Neuronal stem cell (in vitro differentiated cells): ENCODE data around the gene SEH1L. TPM values are rescaled to one million over a fixed set of nuclear protein-coding genes. Genes with fewer than 3 reads are reported as not detected.
"Not testable (repeated sequence)": the region's sequence is repeated elsewhere in the genome, so short reads cannot be mapped to it uniquely, and the experiment has no call there.

ENCODE experiments used
- DNase-seq: peaks from one replicate; pipeline ENCODE4 v3.0.0-alpha.2; 2013; ENCODE audit warnings: low spot score
- H2AFZ ChIP-seq: one replicate; pipeline ENCODE4 v1.6.1; 2013; ENCODE audit warnings: mild to moderate bottlenecking, low read length, inconsistent platforms
- H2AK5ac ChIP-seq: 2 replicates; pipeline ENCODE4 v1.6.1; 2013; ENCODE audit warnings: low read depth, mild to moderate bottlenecking, inconsistent platforms, low read length, moderate library complexity, mixed read lengths
- H2BK120ac ChIP-seq: 2 replicates; pipeline ENCODE4 v1.6.1; 2013; ENCODE audit warnings: low read depth, mild to moderate bottlenecking, inconsistent platforms, low read length, moderate library complexity, mixed read lengths
- H2BK12ac ChIP-seq: one replicate; pipeline ENCODE4 v1.6.1; 2013; ENCODE audit warnings: low read length, inconsistent platforms
- H2BK15ac ChIP-seq: 2 replicates; pipeline ENCODE4 v1.6.1; 2013; ENCODE audit warnings: mild to moderate bottlenecking, low read length, inconsistent platforms, mixed read lengths
- H2BK5ac ChIP-seq: one replicate; pipeline ENCODE4 v1.6.1; 2013; ENCODE audit warnings: inconsistent platforms, mild to moderate bottlenecking, low read length, moderate library complexity
- H3K14ac ChIP-seq: one replicate; pipeline ENCODE4 v1.6.1; 2013; ENCODE audit warnings: low read length, inconsistent platforms
- H3K18ac ChIP-seq: 2 replicates; pipeline ENCODE4 v1.6.1; 2013; ENCODE audit warnings: low read length, inconsistent platforms
- H3K23ac ChIP-seq: 2 replicates; pipeline ENCODE4 v1.6.1; 2013; ENCODE audit warnings: low read depth, mild to moderate bottlenecking, mixed read lengths, low read length, inconsistent platforms; ENCODE audit not compliant: poor library complexity
- H3K27ac ChIP-seq: replicated peaks from 3 replicates; pipeline ENCODE4 v1.5.1; 2013; ENCODE audit warnings: low read length, inconsistent platforms
- H3K27me3 ChIP-seq, 3 experiments: 2 replicates each; pipeline ENCODE4 v1.6.1; 2013; ENCODE audit warnings: low read length in 3 of 3, mild to moderate bottlenecking in 2 of 3, inconsistent platforms in 1 of 3, low read depth in 1 of 3, mixed read lengths in 1 of 3, moderate library complexity in 1 of 3; ENCODE audit not compliant: control insufficient read depth in 3 of 3, insufficient read depth in 3 of 3
- H3K36me3 ChIP-seq, 2 donors: replicated peaks in 1 of 2; 2 replicates each; pipeline ENCODE4 v1.6.1; 2013; ENCODE audit warnings: low read length in 2 of 2; ENCODE audit not compliant: control insufficient read depth in 2 of 2, insufficient read depth in 2 of 2
- H3K4ac ChIP-seq: 2 replicates; pipeline ENCODE4 v1.6.1; 2013; ENCODE audit warnings: inconsistent platforms, mild to moderate bottlenecking, low read length, moderate library complexity
- H3K4me1 ChIP-seq, 2 donors: 1 replicate in 1 of 2; 2 replicates in 1 of 2; pipeline ENCODE4 v1.6.1; 2013; ENCODE audit warnings: low read length in 2 of 2, low read depth in 1 of 2; ENCODE audit not compliant: control insufficient read depth in 2 of 2, insufficient read depth in 1 of 2
- H3K4me2 ChIP-seq: one replicate; pipeline ENCODE4 v1.6.1; 2013; ENCODE audit warnings: mild to moderate bottlenecking, low read length, inconsistent platforms; ENCODE audit not compliant: insufficient read depth, poor library complexity, severe bottlenecking
- H3K4me3 ChIP-seq, 2 donors: 2 replicates each; pipeline ENCODE4 v1.5.1; 2013; ENCODE audit warnings: low read length in 2 of 2, mild to moderate bottlenecking in 2 of 2, inconsistent platforms in 1 of 2, moderate library complexity in 1 of 2
- H3K79me1 ChIP-seq: one replicate; pipeline ENCODE4 v1.6.1; 2013; ENCODE audit warnings: low read depth, mild to moderate bottlenecking, inconsistent platforms, low read length, moderate library complexity
- H3K9ac ChIP-seq: one replicate; pipeline ENCODE4 v1.6.1; 2013; ENCODE audit warnings: mild to moderate bottlenecking, low read depth, low read length, inconsistent platforms; ENCODE audit not compliant: poor library complexity
- H3K9me3 ChIP-seq, 2 donors: replicated peaks in 1 of 2; 2 replicates each; pipeline versions ENCODE3 to v1.6.1; 2013; ENCODE audit warnings: low read length in 2 of 2, mild to moderate bottlenecking in 2 of 2, inconsistent platforms in 1 of 2, low read depth in 1 of 2, mixed read lengths in 1 of 2, moderate library complexity in 1 of 2; ENCODE audit not compliant: control insufficient read depth in 2 of 2, insufficient read depth in 1 of 2
- H4K8ac ChIP-seq: one replicate; pipeline ENCODE4 v1.6.1; 2013; ENCODE audit warnings: low read depth, mild to moderate bottlenecking, inconsistent platforms, low read length, moderate library complexity
- H4K91ac ChIP-seq: one replicate; pipeline ENCODE4 v1.6.1; 2013; ENCODE audit warnings: low read length, low read depth, mild to moderate bottlenecking, inconsistent platforms; ENCODE audit not compliant: poor library complexity
- WGBS, 2 donors: extraction: QIAGEN DNeasy Blood & Tissue Kit; methylation state at CpG; one replicate each; pipeline ENCODE4 v1.1.7; 2013; ENCODE audit warnings: missing lambda C conversion rate in 2 of 2, mixed read lengths in 1 of 2; ENCODE audit not compliant: insufficient read length in 2 of 2, insufficient replicate concordance in 1 of 2; ENCODE audit errors: extremely low coverage in 2 of 2; 5-methylcytosine and 5-hydroxymethylcytosine counted together
- polyA plus RNA-seq, 2 experiments: library from polyadenylated mRNA; stranded (reverse); fragments of 200-250 nt; gene quantifications; one replicate each; pipeline ENCODE4 v1.2.3, GENCODE V29; 2013

SEH1L gene
- polyA plus RNA-seq (2013, experiment 1 of 2), result 23.1 TPM
- 22.2 TPM for polyA plus RNA-seq (2013, experiment 2 of 2)

GRCh38 chr18:12947285-12948049, at the start of gene SEH1L:
TSS of gene SEH1L (plus strand) at chr18:12948011. CDS start at chr18:12948122, 111 bp downstream.
- DNase-seq, result peak; percentile 97
- Histone ChIP-seq H3K23ac (peak within 1 kb of the TSS; percentile 99), H2BK12ac (peak within 1 kb of the TSS; percentile 41), H2BK5ac (peak within 1 kb of the TSS; percentile 98), H3K27ac (peak within 1 kb of the TSS; percentile 98), H3K79me1 (peaks cover 4% of the 10 kb centered on the region), H3K27me3 (no peaks in the 10 kb centered on the region), H4K8ac (peak within 1 kb of the TSS; percentile 92), H3K4me3 (peak within 1 kb of the TSS; percentile 94 to 97), H3K18ac (peak within 1 kb of the TSS; percentile 99), H2BK15ac (peak within 1 kb of the TSS; percentile 98), H3K4me1 (peaks cover 3 to 6% of the 10 kb centered on the region in 2 donors), H2AFZ (peak within 1 kb of the TSS; percentile 100), H3K36me3 (peaks cover 4 to 32% of the 10 kb centered on the region in 2 donors), H3K9me3 (peaks cover 4 to 19% of the 10 kb centered on the region in 2 donors), H2AK5ac (peak within 1 kb of the TSS; percentile 46), H3K14ac (peak within 1 kb of the TSS; percentile 97), H2BK120ac (peak within 1 kb of the TSS; percentile 87), H3K4ac (peak within 1 kb of the TSS; percentile 89), H3K9ac (peak within 1 kb of the TSS; percentile 98), H4K91ac (peak within 1 kb of the TSS; percentile 95), H3K4me2 (peak within 1 kb of the TSS; percentile 89)
- no CpG with 5 or more reads among the region's 58 CpGs for WGBS, 2 donors

GRCh38 chr18:12901208-12901607, 46.6 kb upstream of the SEH1L start:
- not testable (repeated sequence) for H3K9ac ChIP-seq

GRCh38 chr18:12904012-12904516, 43.7 kb upstream of the SEH1L start:
- Histone ChIP-seq H3K36me3 (no peaks in the 10 kb centered on the region), H3K9ac (no peak overlapping the region), H2BK120ac (no peak overlapping the region), H3K4me1 (peaks cover 3 to 16% of the 10 kb centered on the region in 2 donors), H3K23ac (no peak overlapping the region), H3K4ac (no peak overlapping the region), H3K18ac (no peak overlapping the region), H2BK12ac (no peak overlapping the region), H3K14ac (no peak overlapping the region), H3K27me3 (peaks cover 0 to 2% (median 0%) of the 10 kb centered on the region in 3 experiments), H2BK5ac (no peak overlapping the region), H2AFZ (peak overlapping the region; percentile 49), H2BK15ac (no peak overlapping the region), H3K27ac (no peak overlapping the region), H3K4me2 (no peak overlapping the region), H3K4me3 (no peak overlapping the region), H3K9me3 (peaks cover 0 to 2% of the 10 kb centered on the region in 2 donors), H4K8ac (no peak overlapping the region), H2AK5ac (no peak overlapping the region), H3K79me1 (no peaks in the 10 kb centered on the region), H4K91ac (no peak overlapping the region)
- DNase-seq, result no peak
- no CpG with 5 or more reads among the region's 8 CpGs for WGBS, 2 donors

More at GRCh38 chr18:12901208-12901607, 46.6 kb upstream of the SEH1L start:
- not testable (repeated sequence) for H2BK12ac ChIP-seq, H3K79me1 ChIP-seq, H3K14ac ChIP-seq, DNase-seq, H3K4me3 ChIP-seq, H3K4ac ChIP-seq, H4K91ac ChIP-seq, H3K4me2 ChIP-seq, H3K27me3 ChIP-seq, H3K36me3 ChIP-seq, H3K18ac ChIP-seq, H2BK120ac ChIP-seq, H3K23ac ChIP-seq, H4K8ac ChIP-seq, H2AFZ ChIP-seq, H3K27ac ChIP-seq, H3K9me3 ChIP-seq, H2BK5ac ChIP-seq, H2AK5ac ChIP-seq, H2BK15ac ChIP-seq
- H3K4me1 ChIP-seq, result peaks cover 0 to 14% of the 10 kb centered on the region in 2 donors
- WGBS, 2 donors, result no CpG with 5 or more reads among the region's 12 CpGs

- Histone ChIP-seq H3K36me3 (no peaks in the 10 kb centered on the region), H2BK12ac (no peak overlapping the region), H2AK5ac (no peak overlapping the region), H3K9ac (no peak overlapping the region), H3K4me2 (no peak overlapping the region), H3K18ac (no peak overlapping the region), H4K91ac (no peak overlapping the region), H3K4ac (no peak overlapping the region), H4K8ac (no peak overlapping the region), H3K27ac (no peak overlapping the region), H2AFZ (no peak overlapping the region), H2BK5ac (no peak overlapping the region), H3K27me3 (peaks cover 0 to 2% (median 0%) of the 10 kb centered on the region in 3 experiments), H3K79me1 (no peaks in the 10 kb centered on the region), H3K4me3 (no peak overlapping the region), H3K4me1 (peaks cover 3 to 16% of the 10 kb centered on the region in 2 donors), H3K23ac (no peak overlapping the region), H2BK15ac (no peak overlapping the region), H2BK120ac (no peak overlapping the region), H3K9me3 (peaks cover 0 to 2% of the 10 kb centered on the region in 2 donors), H3K14ac (no peak overlapping the region)
- no CpG with 5 or more reads among the region's 4 CpGs for WGBS, 2 donors
- DNase-seq, result no peak
These were observed 41.7 kb upstream of the SEH1L start for GRCh38 chr18:12906119-12906518.
